ENCODE results near the gene HECTD3. TPM values are rescaled to one million over a fixed set of nuclear protein-coding genes. Genes with fewer than 3 reads are reported as not detected.

The HECTD3 gene
- polyA plus RNA-seq, 1 donor from 2014 or later = 9.7 TPM

DNA sequence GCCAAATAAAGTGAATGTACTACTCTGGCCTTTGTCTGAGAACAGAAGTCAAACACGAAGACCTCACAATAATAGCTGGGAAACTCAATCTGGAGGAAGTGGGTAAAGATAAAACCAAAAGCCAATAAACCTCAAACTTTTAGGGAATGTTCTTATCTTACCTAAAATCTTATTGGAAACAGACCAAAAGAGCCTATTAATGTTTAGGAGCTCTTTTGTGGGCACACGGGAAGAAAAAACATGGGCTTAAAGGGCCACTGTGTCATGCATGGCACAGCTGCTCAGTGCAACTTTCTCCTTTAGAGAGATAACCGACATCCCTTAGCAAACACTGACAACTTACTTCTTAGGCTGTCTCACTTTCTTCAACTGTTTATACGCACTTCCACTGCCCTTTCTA lies 40.8 kb downstream of the HECTD3 start:
- no peak overlapping the region for H3K4me3 ChIP-seq (ENCODE audit: low read length)
- H3K27me3 ChIP-seq (ENCODE audit: insufficient read depth, low read depth, low read length) = no peaks in the 10 kb centered on the region
- no peaks in the 10 kb centered on the region for H3K36me3 ChIP-seq (ENCODE audit: insufficient read depth, low read length)
- H4K20me1 ChIP-seq (ENCODE audit: insufficient read depth) = no peaks in the 10 kb centered on the region
- no peak overlapping the region for H2AFZ ChIP-seq (ENCODE audit: low read depth, low read length)
- no peaks in the 10 kb centered on the region for H3K9me2 ChIP-seq (ENCODE audit: insufficient read depth, low read length)
- H3K27ac ChIP-seq (ENCODE audit: low read length) = no peak overlapping the region
- H3K9me3 ChIP-seq (ENCODE audit: low read length) = no peaks in the 10 kb centered on the region
- no peak overlapping the region for H3K9ac ChIP-seq (ENCODE audit: low read length)
- H3K79me2 ChIP-seq (replicated peaks; ENCODE audit: insufficient read depth, low read length) = no peaks in the 10 kb centered on the region
- no peak overlapping the region for H3K4me2 ChIP-seq (ENCODE audit: low read length)
- TF ChIP-seq RAD21 (conservative IDR thresholded peaks at IDR 0.05) (no peak), POLR2AphosphoS5 (IDR thresholded peaks at IDR 0.05) (no peak), EP300 (conservative IDR thresholded peaks at IDR 0.05; ENCODE audit: poor library complexity, severe bottlenecking) (no peak), MXI1 (conservative IDR thresholded peaks at IDR 0.05; ENCODE audit: poor library complexity, severe bottlenecking) (no peak), EZH2 (IDR thresholded peaks at IDR 0.05; ENCODE audit: borderline replicate concordance, insufficient read depth, low read length, poor library complexity, severe bottlenecking) (no peak), TAF1 (IDR thresholded peaks at IDR 0.05; ENCODE audit: low read depth) (no peak), SMC3 (conservative IDR thresholded peaks at IDR 0.05; ENCODE audit: poor library complexity) (no peak)
- TF ChIP-seq, protein P1, sequence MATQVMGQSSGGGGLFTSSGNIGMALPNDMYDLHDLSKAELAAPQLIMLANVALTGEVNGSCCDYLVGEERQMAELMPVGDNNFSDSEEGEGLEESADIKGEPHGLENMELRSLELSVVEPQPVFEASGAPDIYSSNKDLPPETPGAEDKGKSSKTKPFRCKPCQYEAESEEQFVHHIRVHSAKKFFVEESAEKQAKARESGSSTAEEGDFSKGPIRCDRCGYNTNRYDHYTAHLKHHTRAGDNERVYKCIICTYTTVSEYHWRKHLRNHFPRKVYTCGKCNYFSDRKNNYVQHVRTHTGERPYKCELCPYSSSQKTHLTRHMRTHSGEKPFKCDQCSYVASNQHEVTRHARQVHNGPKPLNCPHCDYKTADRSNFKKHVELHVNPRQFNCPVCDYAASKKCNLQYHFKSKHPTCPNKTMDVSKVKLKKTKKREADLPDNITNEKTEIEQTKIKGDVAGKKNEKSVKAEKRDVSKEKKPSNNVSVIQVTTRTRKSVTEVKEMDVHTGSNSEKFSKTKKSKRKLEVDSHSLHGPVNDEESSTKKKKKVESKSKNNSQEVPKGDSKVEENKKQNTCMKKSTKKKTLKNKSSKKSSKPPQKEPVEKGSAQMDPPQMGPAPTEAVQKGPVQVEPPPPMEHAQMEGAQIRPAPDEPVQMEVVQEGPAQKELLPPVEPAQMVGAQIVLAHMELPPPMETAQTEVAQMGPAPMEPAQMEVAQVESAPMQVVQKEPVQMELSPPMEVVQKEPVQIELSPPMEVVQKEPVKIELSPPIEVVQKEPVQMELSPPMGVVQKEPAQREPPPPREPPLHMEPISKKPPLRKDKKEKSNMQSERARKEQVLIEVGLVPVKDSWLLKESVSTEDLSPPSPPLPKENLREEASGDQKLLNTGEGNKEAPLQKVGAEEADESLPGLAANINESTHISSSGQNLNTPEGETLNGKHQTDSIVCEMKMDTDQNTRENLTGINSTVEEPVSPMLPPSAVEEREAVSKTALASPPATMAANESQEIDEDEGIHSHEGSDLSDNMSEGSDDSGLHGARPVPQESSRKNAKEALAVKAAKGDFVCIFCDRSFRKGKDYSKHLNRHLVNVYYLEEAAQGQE (IDR thresholded peaks at IDR 0.05; ENCODE audit: borderline replicate concordance) = no peak
- TF ChIP-seq, protein P2, sequence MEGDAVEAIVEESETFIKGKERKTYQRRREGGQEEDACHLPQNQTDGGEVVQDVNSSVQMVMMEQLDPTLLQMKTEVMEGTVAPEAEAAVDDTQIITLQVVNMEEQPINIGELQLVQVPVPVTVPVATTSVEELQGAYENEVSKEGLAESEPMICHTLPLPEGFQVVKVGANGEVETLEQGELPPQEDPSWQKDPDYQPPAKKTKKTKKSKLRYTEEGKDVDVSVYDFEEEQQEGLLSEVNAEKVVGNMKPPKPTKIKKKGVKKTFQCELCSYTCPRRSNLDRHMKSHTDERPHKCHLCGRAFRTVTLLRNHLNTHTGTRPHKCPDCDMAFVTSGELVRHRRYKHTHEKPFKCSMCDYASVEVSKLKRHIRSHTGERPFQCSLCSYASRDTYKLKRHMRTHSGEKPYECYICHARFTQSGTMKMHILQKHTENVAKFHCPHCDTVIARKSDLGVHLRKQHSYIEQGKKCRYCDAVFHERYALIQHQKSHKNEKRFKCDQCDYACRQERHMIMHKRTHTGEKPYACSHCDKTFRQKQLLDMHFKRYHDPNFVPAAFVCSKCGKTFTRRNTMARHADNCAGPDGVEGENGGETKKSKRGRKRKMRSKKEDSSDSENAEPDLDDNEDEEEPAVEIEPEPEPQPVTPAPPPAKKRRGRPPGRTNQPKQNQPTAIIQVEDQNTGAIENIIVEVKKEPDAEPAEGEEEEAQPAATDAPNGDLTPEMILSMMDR (IDR thresholded peaks at IDR 0.05; ENCODE audit: poor library complexity, severe bottlenecking) = no peak
- H3F3A ChIP-seq (ENCODE audit: insufficient read depth, low read length, poor library complexity, severe bottlenecking) = no peaks in the 10 kb centered on the region

DNA sequence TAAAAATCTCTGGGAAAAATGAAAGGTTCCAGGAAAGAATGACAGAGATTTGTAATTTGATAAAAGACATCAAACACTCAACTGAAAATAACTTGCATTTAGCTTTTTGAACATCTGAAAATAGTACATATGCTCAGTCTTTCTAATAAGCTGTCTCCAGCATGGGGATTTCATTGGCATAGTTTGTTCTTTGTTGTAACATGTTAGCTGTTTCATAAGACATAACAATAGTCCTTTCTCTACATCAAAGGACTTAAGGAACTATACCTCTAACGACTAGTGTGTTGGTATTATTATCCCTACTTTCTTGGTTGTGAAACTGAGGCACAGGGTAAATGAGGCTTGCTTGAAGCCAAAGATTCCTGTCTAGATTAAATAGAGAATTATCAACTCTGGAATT lies 46.7 kb downstream of the HECTD3 start:
- H3K4me2 ChIP-seq (ENCODE audit: low read length) = no peak overlapping the region
- no peaks in the 10 kb centered on the region for H3K79me2 ChIP-seq (replicated peaks; ENCODE audit: insufficient read depth, low read length)
- no peak overlapping the region for H3K27ac ChIP-seq (ENCODE audit: low read length)

More for the DNA sequence above, 46.7 kb downstream of the HECTD3 start:
- TF ChIP-seq EZH2 (IDR thresholded peaks at IDR 0.05; ENCODE audit: borderline replicate concordance, insufficient read depth, low read length, poor library complexity, severe bottlenecking) (no peak), SMC3 (conservative IDR thresholded peaks at IDR 0.05; ENCODE audit: poor library complexity) (no peak), MXI1 (conservative IDR thresholded peaks at IDR 0.05; ENCODE audit: poor library complexity, severe bottlenecking) (no peak), RAD21 (conservative IDR thresholded peaks at IDR 0.05) (no peak), TAF1 (IDR thresholded peaks at IDR 0.05; ENCODE audit: low read depth) (no peak), POLR2AphosphoS5 (IDR thresholded peaks at IDR 0.05) (no peak), EP300 (conservative IDR thresholded peaks at IDR 0.05; ENCODE audit: poor library complexity, severe bottlenecking) (no peak)
- TF ChIP-seq, protein P1 (IDR thresholded peaks at IDR 0.05; ENCODE audit: borderline replicate concordance) = no peak
- TF ChIP-seq, protein P2 (IDR thresholded peaks at IDR 0.05; ENCODE audit: poor library complexity, severe bottlenecking) = no peak
- Histone ChIP-seq H3K9me3 (ENCODE audit: low read length) (no peaks in the 10 kb centered on the region), H3F3A (ENCODE audit: insufficient read depth, low read length, poor library complexity, severe bottlenecking) (no peaks in the 10 kb centered on the region), H2AFZ (ENCODE audit: low read depth, low read length) (no peak overlapping the region), H3K4me3 (ENCODE audit: low read length) (no peak overlapping the region), H3K27me3 (ENCODE audit: insufficient read depth, low read depth, low read length) (no peaks in the 10 kb centered on the region), H3K9me2 (ENCODE audit: insufficient read depth, low read length) (no peaks in the 10 kb centered on the region), H3K9ac (ENCODE audit: low read length) (no peak overlapping the region), H4K20me1 (ENCODE audit: insufficient read depth) (no peaks in the 10 kb centered on the region), H3K36me3 (ENCODE audit: insufficient read depth, low read length) (peaks cover 3% of the 10 kb centered on the region)
